Endothelial cell of umbilical vein (primary cell): ENCODE results near the gene DGCR2. TPM values are rescaled to one million over a fixed set of nuclear protein-coding genes. Genes with fewer than 3 reads are reported as not detected.

ENCODE experiments used
- BruUV-seq: library from RNA; stranded (reverse); fragments of 400-500 nt; replicated peaks from 2 replicates; lab custom pipeline; 2021; lab: Mats Ljungman, UMichigan
- CTCF ChIA-PET: fragments of 300-600, 350-600 bp; sonication (Branson Sonifier 250); formaldehyde crosslinking; loops from one replicate; lab custom pipeline; 2021; ENCODE audit warnings: antibody characterized with exemption, inconsistent platforms; lab: Charles Lee
- POLR2A ChIA-PET: fragments of 300-600, 350-600 bp; sonication (Branson Sonifier 250); formaldehyde crosslinking; loops from one replicate; lab custom pipeline; 2021; ENCODE audit warnings: antibody characterized with exemption, inconsistent platforms; lab: Charles Lee
- DNase-seq: peaks from one replicate; pipeline ENCODE4 v3.0.0-alpha.2; 2011; ENCODE audit warnings: low read depth, low spot score
- FAIRE-seq: peaks from 2 replicates; lab custom pipeline; 2011; peaks lifted over from hg19 to GRCh38; lab: Jason Lieb, UNC
- H2AFZ ChIP-seq: 2 replicates; pipeline ENCODE4 v1.6.0; 2012; ENCODE audit warnings: low read depth, low read length, control low read depth, inconsistent platforms
- H3K27ac ChIP-seq: 2 replicates; pipeline ENCODE4 v1.5.1; 2011; ENCODE audit warnings: low read depth, mild to moderate bottlenecking, control low read depth, low read length, moderate library complexity; ENCODE audit not compliant: insufficient read depth
- H3K27me3 ChIP-seq, 2 experiments: 2 replicates each; pipeline versions ENCODE4 v1.6.0 to v1.6.1; 2011; ENCODE audit warnings: low read length in 2 of 2, mixed read lengths in 1 of 2; ENCODE audit not compliant: control insufficient read depth in 2 of 2, insufficient read depth in 2 of 2
- H3K36me3 ChIP-seq, 2 experiments: 2 replicates in 1 of 2; 3 replicates in 1 of 2; pipeline ENCODE4 v1.5.1; 2011; ENCODE audit warnings: low read length in 2 of 2, mild to moderate bottlenecking in 1 of 2, moderate library complexity in 1 of 2; ENCODE audit not compliant: control insufficient read depth in 2 of 2, insufficient read depth in 2 of 2; ENCODE audit errors: extremely low read depth in 1 of 2
- H3K4me1 ChIP-seq: 3 replicates; pipeline ENCODE4 v1.5.1; 2011; ENCODE audit warnings: mild to moderate bottlenecking, low read length; ENCODE audit not compliant: control insufficient read depth, insufficient read depth; ENCODE audit errors: extremely low read depth
- H3K4me2 ChIP-seq: 2 replicates; pipeline ENCODE4 v1.6.1; 2011; ENCODE audit warnings: low read length, control low read depth, mixed read lengths; ENCODE audit not compliant: insufficient read depth
- H3K4me3 ChIP-seq, 3 experiments: fragments of 200-600 bp in 1 of 3; sonication (generic), shearing (Covaris generic) in 1 of 3; replicated peaks in 1 of 3; 2 replicates each; pipeline ENCODE4 v1.5.1; 2011 to 2016; ENCODE audit warnings: control low read depth in 3 of 3, low read length in 3 of 3, mild to moderate bottlenecking in 2 of 3, inconsistent platforms in 1 of 3, low read depth in 1 of 3, moderate library complexity in 1 of 3; ENCODE audit not compliant: insufficient read depth in 1 of 3
- H3K79me2 ChIP-seq: 2 replicates; pipeline ENCODE4 v1.6.0; 2012; ENCODE audit warnings: low read length, inconsistent platforms; ENCODE audit not compliant: control insufficient read depth, insufficient read depth
- H3K9ac ChIP-seq: replicated peaks from 2 replicates; pipeline ENCODE3; 2011; ENCODE audit warnings: low read length, control low read depth; ENCODE audit not compliant: insufficient read depth; ENCODE audit errors: extremely low read depth
- H3K9me1 ChIP-seq: replicated peaks from 3 replicates; pipeline ENCODE4 v1.6.0; 2011; ENCODE audit warnings: mild to moderate bottlenecking, low read length; ENCODE audit not compliant: control insufficient read depth, insufficient read depth; ENCODE audit errors: extremely low read depth
- H3K9me3 ChIP-seq: replicated peaks from 2 replicates; pipeline ENCODE4 v1.5.1; 2012; ENCODE audit warnings: low read length, inconsistent platforms; ENCODE audit not compliant: control insufficient read depth, insufficient read depth
- H4K20me1 ChIP-seq: replicated peaks from 2 replicates; pipeline ENCODE3; 2011; ENCODE audit warnings: mild to moderate bottlenecking, low read length; ENCODE audit not compliant: control insufficient read depth, insufficient read depth; ENCODE audit errors: extremely low read depth
- CTCF ChIP-seq, 2 donors: IDR thresholded peaks; 1 replicate in 1 of 2; 2 replicates in 1 of 2; pipeline ENCODE4 v1.5.1; 2011; ENCODE audit warnings: low read length in 2 of 2, mild to moderate bottlenecking in 2 of 2, moderate library complexity in 2 of 2, control low read depth in 1 of 2, inconsistent platforms in 1 of 2, low read depth in 1 of 2; ENCODE audit not compliant: insufficient read depth in 1 of 2; ENCODE audit errors: extremely low read depth in 1 of 2
- EZH2 ChIP-seq: IDR thresholded peaks from 2 replicates; pipeline ENCODE4 v1.6.1; 2012; ENCODE audit warnings: borderline replicate concordance, low read depth, mild to moderate bottlenecking, moderate library complexity, low read length, inconsistent platforms; ENCODE audit not compliant: severe bottlenecking
- FOS ChIP-seq: IDR thresholded peaks from 2 replicates; pipeline ENCODE4 v1.6.1; 2011; ENCODE audit warnings: mild to moderate bottlenecking, low read length, moderate library complexity, borderline replicate concordance; ENCODE audit not compliant: insufficient read depth
- GATA2 ChIP-seq: IDR thresholded peaks from 2 replicates; pipeline ENCODE4 v1.7.0; 2011; ENCODE audit warnings: low read depth, mild to moderate bottlenecking, moderate library complexity, mixed read lengths, low read length; ENCODE audit not compliant: insufficient read length, insufficient read depth
- JUN ChIP-seq: IDR thresholded peaks from 2 replicates; pipeline ENCODE4 v1.6.1; 2011; ENCODE audit warnings: borderline replicate concordance, low read depth; ENCODE audit not compliant: insufficient read length, insufficient read depth
- MAX ChIP-seq: IDR thresholded peaks from 2 replicates; pipeline ENCODE4 v1.6.1; 2011; ENCODE audit not compliant: insufficient read depth, insufficient read length
- MYC ChIP-seq: IDR thresholded peaks from one replicate; pipeline ENCODE4 v1.6.1; 2011; ENCODE audit warnings: mild to moderate bottlenecking, low read depth, low read length
- POLR2A ChIP-seq: IDR thresholded peaks from 2 replicates; pipeline ENCODE4 v1.6.1; 2012; ENCODE audit warnings: low read depth, mild to moderate bottlenecking, control low read depth, low read length
- POLR2AphosphoS5 ChIP-seq: IDR thresholded peaks from 2 replicates; pipeline ENCODE4 v1.6.1; 2012; ENCODE audit warnings: low read depth, mild to moderate bottlenecking, control low read depth, low read length, moderate library complexity; ENCODE audit not compliant: insufficient read depth
- dilution Hi-C: fragments of 300-500 bp; cut with MboI; formaldehyde crosslinking; loops from one replicate; pipeline ENCODE4 v1.15.0; 2019; ENCODE audit warnings: low sequenced_read_pairs; ENCODE audit not compliant: extremely low pct_ligation_motif_present
- intact Hi-C: fragments of 100-400 bp; cut with micrococcal nuclease; formaldehyde crosslinking; loops from one replicate; pipeline ENCODE4 v1.10.0; 2022
- polyA plus RNA-seq, 4 experiments: library from polyadenylated mRNA; depleted of rRNA in 3 of 4; stranded (reverse) in 3 of 4; unstranded in 1 of 4; fragments of >200 nt; gene quantifications; 2 replicates each; pipeline versions ENCODE4 v1.2.1 to v1.2.3, GENCODE V29; 2011 to 2012; ENCODE audit warnings: missing spikeins in 1 of 4
- total RNA-seq: library from RNA; stranded (reverse); gene quantifications from 2 replicates; pipeline ENCODE4 v1.2.3, GENCODE V29; 2021

DGCR2 gene
- total and polyA plus RNA-seq, 2 donors (not counting 3 experiments of a cell fraction or from before 2014, with no cell fraction given) = 44.8 to 51.2 TPM

DNA sequence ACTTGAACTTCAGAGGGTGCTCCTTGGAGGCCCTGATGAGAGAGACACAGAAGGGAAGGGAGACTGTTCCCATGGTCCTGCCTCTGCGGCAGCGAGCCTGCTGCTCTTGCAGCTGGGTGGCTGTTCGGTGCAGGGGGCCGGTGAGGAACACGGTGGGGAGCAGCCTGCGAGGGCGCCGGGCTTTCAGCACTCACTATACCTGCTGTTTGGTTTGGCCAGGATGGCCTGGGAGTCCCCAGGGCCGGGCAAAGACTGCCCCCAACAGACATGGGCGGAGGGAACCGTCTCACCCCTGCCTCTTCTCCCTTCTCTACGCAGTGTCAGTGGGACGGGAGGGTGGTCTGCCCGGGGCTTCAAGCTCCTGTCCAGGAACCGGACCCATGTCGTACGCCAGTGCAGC is 128.2 kb downstream of the DGCR2 start:
- Histone ChIP-seq H3K9me3 (no peaks in the 10 kb centered on the region), H3K36me3 (no peaks in the 10 kb centered on the region), H3K27ac (no peak overlapping the region), H3K4me1 (no peaks in the 10 kb centered on the region), H2AFZ (no peak overlapping the region), H3K4me2 (no peak overlapping the region), H3K9ac (no peak overlapping the region), H4K20me1 (no peaks in the 10 kb centered on the region), H3K4me3 (no peak overlapping the region), H3K27me3 (peaks cover 0 to 1% of the 10 kb centered on the region in 2 experiments), H3K9me1 (no peaks in the 10 kb centered on the region), H3K79me2 (no peaks in the 10 kb centered on the region)
- no peak for FAIRE-seq
- CTCF ChIA-PET = no interaction called here
- intact Hi-C loops (no loop called here), dilution Hi-C loops (no loop called here)
- POLR2A ChIA-PET = no interaction called here
- DNase-seq = no peak
- TF ChIP-seq EZH2 = no peak
- TF ChIP-seq JUN = no peak
- no peak for TF ChIP-seq POLR2AphosphoS5
- no peak for TF ChIP-seq MYC
- no TSS peak for BruUV-seq

- H3K36me3 ChIP-seq = no peaks in the 10 kb centered on the region
These were observed 129.5 kb downstream of the DGCR2 start for GRCh38 chr22:18992543-18993198.

More at GRCh38 chr22:18992543-18993198, 129.5 kb downstream of the DGCR2 start:
- Histone ChIP-seq H2AFZ (no peak overlapping the region), H3K4me3 (no peak overlapping the region), H3K4me1 (no peaks in the 10 kb centered on the region), H3K27me3 (peaks cover 0 to 1% of the 10 kb centered on the region in 2 experiments), H3K9me3 (no peaks in the 10 kb centered on the region), H3K9me1 (no peaks in the 10 kb centered on the region), H3K27ac (no peak overlapping the region), H3K4me2 (no peak overlapping the region), H3K9ac (no peak overlapping the region), H3K79me2 (no peaks in the 10 kb centered on the region), H4K20me1 (no peaks in the 10 kb centered on the region)
- intact Hi-C loops (no loop called here), dilution Hi-C loops (no loop called here)
- POLR2A ChIA-PET = no interaction called here
- TF ChIP-seq JUN (no peak), FOS (no peak), POLR2AphosphoS5 (no peak), MYC (no peak), GATA2 (no peak), EZH2 (no peak), MAX (no peak), POLR2A (no peak), CTCF (IDR thresholded peaks at IDR 0.05; ENCODE audit: extremely low read depth in 1 of 2, insufficient read depth in 1 of 2, low read depth in 1 of 2, low read length in 2 of 2) (no peak)
- FAIRE-seq (no peak), DNase-seq (no peak)
- no TSS peak for BruUV-seq
- CTCF ChIA-PET = no interaction called here
